Mucosa of rectum (tissue), 2 donors: ENCODE data around the gene DYNC2H1.

Experiments used
- H3K27ac ChIP-seq, 2 donors: one replicate each; pipeline ENCODE4 v1.7.0; 2013; ENCODE audit warnings: inconsistent platforms in 2 of 2, low read depth in 2 of 2, low read length in 2 of 2
- H3K27me3 ChIP-seq, 2 donors: one replicate each; pipeline ENCODE4 v1.7.0; 2013; ENCODE audit warnings: low read length in 2 of 2; ENCODE audit not compliant: control insufficient read depth in 2 of 2, insufficient read depth in 2 of 2
- H3K36me3 ChIP-seq, 2 donors: one replicate each; pipeline ENCODE4 v1.7.0; 2013; ENCODE audit warnings: low read length in 2 of 2; ENCODE audit not compliant: control insufficient read depth in 2 of 2, insufficient read depth in 2 of 2
- H3K4me1 ChIP-seq, 2 donors: one replicate each; pipeline ENCODE4 v1.7.0; 2013; ENCODE audit warnings: low read length in 2 of 2, mild to moderate bottlenecking in 1 of 2; ENCODE audit not compliant: control insufficient read depth in 2 of 2, insufficient read depth in 2 of 2
- H3K4me3 ChIP-seq, 2 donors: one replicate each; pipeline ENCODE4 v1.7.0; 2013; ENCODE audit warnings: low read length in 2 of 2
- H3K9ac ChIP-seq, 2 donors: one replicate each; pipeline ENCODE4 v1.7.0; 2013; ENCODE audit warnings: low read length in 2 of 2, low read depth in 1 of 2, mild to moderate bottlenecking in 1 of 2
- H3K9me3 ChIP-seq, 2 donors: one replicate each; pipeline ENCODE4 v1.7.0; 2013; ENCODE audit warnings: low read length in 2 of 2; ENCODE audit not compliant: control insufficient read depth in 2 of 2
- donor health status: healthy.
- donor health status: Normal muscosa, but diverticular disease.

Gene DYNC2H1

GRCh38 chr11:103085758-103086365, 23.4 kb upstream of the DYNC2H1 start:
- H3K4me3 ChIP-seq: no peak overlapping the region
- no peak overlapping the region for H3K9ac ChIP-seq
- H3K4me1 ChIP-seq: peaks cover 5% of the 10 kb centered on the region in 2 donors
- H3K27me3 ChIP-seq: no peaks in the 10 kb centered on the region
- no peak overlapping the region for H3K27ac ChIP-seq
- peaks cover 0 to 7% of the 10 kb centered on the region in 2 donors for H3K36me3 ChIP-seq
- H3K9me3 ChIP-seq: no peaks in the 10 kb centered on the region

- H3K4me3 ChIP-seq: no peak overlapping the region
- no peak overlapping the region for H3K27ac ChIP-seq
- H3K9ac ChIP-seq: no peak overlapping the region
- peaks cover 8% of the 10 kb centered on the region in 2 donors for H3K4me1 ChIP-seq
- H3K27me3 ChIP-seq: no peaks in the 10 kb centered on the region
- no peaks in the 10 kb centered on the region for H3K9me3 ChIP-seq
- peaks cover 0 to 5% of the 10 kb centered on the region in 2 donors for H3K36me3 ChIP-seq
Observed at GRCh38 chr11:103086461-103086860, 22.8 kb upstream of the DYNC2H1 start.

- H3K36me3 ChIP-seq: peaks cover 0 to 5% of the 10 kb centered on the region in 2 donors
- H3K9me3 ChIP-seq: no peaks in the 10 kb centered on the region
- H3K4me3 ChIP-seq: peak overlapping the region; percentile 92 to 97
- H3K27me3 ChIP-seq: peaks cover 4 to 16% of the 10 kb centered on the region in 2 donors
- peak overlapping the region; percentile 77 to 80 for H3K27ac ChIP-seq
- H3K9ac ChIP-seq: peak overlapping the region; percentile 61 to 87
- peaks cover 11% of the 10 kb centered on the region in 2 donors for H3K4me1 ChIP-seq
Observed at GRCh38 chr11:103091064-103091800, 18.0 kb upstream of the DYNC2H1 start.

- Histone ChIP-seq H3K36me3 (peaks cover 0 to 5% of the 10 kb centered on the region in 2 donors), H3K27me3 (peaks cover 8 to 19% of the 10 kb centered on the region in 2 donors), H3K4me3 (peak within 1 kb of the TSS; percentile 92 to 97), H3K4me1 (peaks cover 11% of the 10 kb centered on the region in 2 donors), H3K27ac (peak within 1 kb of the TSS; percentile 77 to 80), H3K9me3 (no peaks in the 10 kb centered on the region), H3K9ac (peak within 1 kb of the TSS; percentile 61 to 87)
Observed at GRCh38 chr11:103091801-103092524, 17.3 kb upstream of the DYNC2H1 start, which contains the start of gene DCUN1D5. Gene DCUN1D5 (minus strand): TSS chr11:103092160. CDS start chr11:103091872, 288 bp downstream.

- Histone ChIP-seq H3K27ac (no peak overlapping the region), H3K4me3 (no peak overlapping the region), H3K9ac (no peak overlapping the region), H3K36me3 (no peaks in the 10 kb centered on the region), H3K27me3 (peaks cover 15 to 26% of the 10 kb centered on the region in 2 donors), H3K4me1 (peaks cover 0 to 3% of the 10 kb centered on the region in 2 donors), H3K9me3 (no peaks in the 10 kb centered on the region)
Observed at GRCh38 chr11:103097279-103097678, 11.9 kb upstream of the DYNC2H1 start.

- Histone ChIP-seq H3K36me3 (no peaks in the 10 kb centered on the region), H3K9ac (peak overlapping the region in 1 of 2 donors; percentile 65), H3K9me3 (no peaks in the 10 kb centered on the region), H3K27me3 (no peaks in the 10 kb centered on the region), H3K27ac (peak overlapping the region; percentile 49 to 68), H3K4me1 (peaks cover 0 to 4% of the 10 kb centered on the region in 2 donors), H3K4me3 (peak overlapping the region; percentile 65 to 97)
Observed at GRCh38 chr11:103109818-103110388, 677 bp downstream of the DYNC2H1 start.

GRCh38 chr11:103110391-103110790, 1.2 kb downstream of the DYNC2H1 start:
- Histone ChIP-seq H3K27ac (no peak overlapping the region), H3K4me3 (peak overlapping the region in 1 of 2 donors; percentile 97), H3K9me3 (no peaks in the 10 kb centered on the region)

GRCh38 chr11:103111400-103111799, 2.2 kb downstream of the DYNC2H1 start:
- H3K9me3 ChIP-seq: no peaks in the 10 kb centered on the region
- no peak overlapping the region for H3K4me3 ChIP-seq
- no peak overlapping the region for H3K27ac ChIP-seq

More at GRCh38 chr11:103110391-103110790, 1.2 kb downstream of the DYNC2H1 start:
- Histone ChIP-seq H3K36me3 (no peaks in the 10 kb centered on the region), H3K4me1 (peaks cover 0 to 4% of the 10 kb centered on the region in 2 donors), H3K27me3 (no peaks in the 10 kb centered on the region), H3K9ac (no peak overlapping the region)

GRCh38 chr11:103112364-103112763, 3.1 kb downstream of the DYNC2H1 start:
- Histone ChIP-seq H3K9ac (no peak overlapping the region), H3K4me3 (no peak overlapping the region)

More at GRCh38 chr11:103111400-103111799, 2.2 kb downstream of the DYNC2H1 start:
- Histone ChIP-seq H3K36me3 (no peaks in the 10 kb centered on the region), H3K27me3 (no peaks in the 10 kb centered on the region), H3K9ac (no peak overlapping the region), H3K4me1 (peaks cover 0 to 4% of the 10 kb centered on the region in 2 donors)

More at GRCh38 chr11:103112364-103112763, 3.1 kb downstream of the DYNC2H1 start:
- H3K27me3 ChIP-seq: no peaks in the 10 kb centered on the region
- peaks cover 0 to 4% of the 10 kb centered on the region in 2 donors for H3K4me1 ChIP-seq
- no peaks in the 10 kb centered on the region for H3K9me3 ChIP-seq
- no peak overlapping the region for H3K27ac ChIP-seq
- H3K36me3 ChIP-seq: no peaks in the 10 kb centered on the region
